CD1c-positive myeloid dendritic cell (primary cell): Measurements from ENCODE around the gene CELF2.
A peak's percentile ranks its signal among the peaks of the same experiment; 100 is the strongest.

Experiments used
- DNase-seq: peaks from one replicate; pipeline ENCODE4 v3.0.0-alpha.2; 2016; ENCODE audit errors: extremely low spot score

The CELF2 gene

GRCh38 chr10:11223081-11223480 lies 205.4 kb downstream of the CELF2 start:
- no peak for DNase-seq

DNA sequence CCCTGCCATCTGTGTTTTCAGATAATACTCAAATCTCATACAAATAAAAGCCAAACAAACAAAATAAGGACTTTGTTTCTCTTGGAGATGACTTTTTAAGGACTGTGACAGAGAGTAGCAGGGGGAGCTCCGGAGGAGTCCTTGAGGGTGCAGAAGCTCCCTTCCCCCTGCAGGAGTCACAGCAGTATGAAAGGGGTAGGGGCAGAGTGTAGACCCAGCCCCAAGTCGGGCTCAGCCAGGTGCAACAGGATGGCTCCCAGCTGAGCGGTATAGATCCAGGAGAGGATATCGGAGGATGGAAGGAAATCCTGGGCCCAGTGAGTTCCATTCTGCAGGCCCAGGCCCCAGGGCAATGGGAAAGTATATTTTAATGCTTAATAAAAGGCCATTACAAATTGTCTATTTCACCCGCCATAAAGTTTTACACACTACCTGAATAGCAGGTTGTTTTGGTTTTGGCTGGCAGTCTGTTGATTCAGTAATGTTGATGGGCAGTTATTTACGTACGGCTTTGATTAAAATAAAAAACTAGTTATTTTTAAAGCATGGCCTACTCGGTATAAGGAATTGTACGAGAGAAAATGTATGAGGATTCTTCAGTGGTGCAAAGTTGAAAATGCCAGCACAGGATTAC lies 206.0 kb downstream of the CELF2 start:
- no peak for DNase-seq

DNA sequence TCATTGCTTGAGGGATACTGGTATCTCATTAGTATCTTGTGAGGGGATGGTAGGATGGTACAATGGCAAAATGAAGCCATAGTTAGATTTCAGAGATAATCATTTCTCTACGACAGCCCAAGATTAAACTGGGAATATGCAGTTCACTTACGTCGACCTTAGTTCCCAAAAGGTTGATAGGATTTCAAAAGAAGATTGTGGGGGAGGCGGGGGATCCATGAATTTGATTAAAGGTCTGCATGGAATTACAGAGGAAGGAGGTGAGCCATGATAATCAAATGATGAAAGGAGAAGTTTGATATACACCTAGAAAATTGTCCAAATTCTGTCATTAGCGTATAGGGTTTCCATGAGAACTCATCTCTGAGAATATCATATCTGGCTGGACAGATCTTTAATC lies 206.6 kb downstream of the CELF2 start:
- DNase-seq, result no peak

DNA sequence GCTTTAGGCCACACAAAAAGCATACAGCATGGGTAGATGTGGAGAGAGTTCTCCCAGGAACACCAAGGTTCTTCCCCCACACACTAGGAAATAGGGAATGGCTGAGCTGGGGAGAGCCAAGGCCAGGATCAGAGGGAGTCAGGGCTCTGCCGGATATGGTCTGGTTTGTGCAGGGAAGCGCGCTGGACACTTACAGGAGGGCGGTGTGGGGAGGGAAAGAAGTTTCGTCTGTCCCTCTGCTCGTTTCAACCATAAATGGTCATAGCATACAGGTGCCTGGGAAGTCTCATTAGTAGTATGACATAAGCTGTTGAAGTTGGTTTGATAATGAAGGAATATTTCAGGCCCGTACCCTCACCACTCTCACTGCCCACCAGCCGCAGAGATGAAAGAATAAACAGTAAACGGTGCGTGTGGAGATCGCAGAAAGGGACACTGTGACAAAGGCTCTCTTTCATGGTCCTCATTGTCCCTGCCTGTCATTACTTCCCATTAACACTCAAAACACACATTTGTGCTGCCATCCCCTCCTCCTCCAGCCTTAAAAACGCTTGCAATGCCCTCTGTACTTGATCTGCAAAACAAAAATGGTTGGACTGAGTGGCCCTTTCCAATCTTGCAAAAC lies 207.2 kb downstream of the CELF2 start:
- DNase-seq, result no peak

DNA sequence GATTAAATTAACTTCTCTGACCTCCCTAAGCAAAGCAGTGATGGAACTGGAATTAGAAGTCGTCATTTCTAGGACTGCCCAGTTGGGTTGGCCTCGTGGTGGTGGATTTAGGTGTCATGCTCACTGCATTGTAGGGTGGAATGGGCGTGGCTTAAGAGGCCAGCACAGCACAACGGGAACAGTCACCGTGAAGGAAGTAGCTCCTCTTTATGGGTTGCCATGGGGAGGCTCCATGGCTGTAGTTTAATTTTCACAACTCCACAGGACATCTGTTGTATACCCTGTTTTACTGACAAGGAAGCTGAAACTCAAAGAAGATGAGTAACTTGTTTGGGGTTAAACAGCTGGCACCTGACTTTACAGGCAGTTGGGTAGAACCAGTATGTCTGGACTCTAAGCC lies 208.3 kb downstream of the CELF2 start:
- peak; percentile 82 for DNase-seq

GRCh38 chr10:11227103-11227502 lies 209.4 kb downstream of the CELF2 start:
- DNase-seq, result peak; percentile 28

- no peak for DNase-seq
Measured at GRCh38 chr10:11229893-11230292, 212.2 kb downstream of the CELF2 start.

DNA sequence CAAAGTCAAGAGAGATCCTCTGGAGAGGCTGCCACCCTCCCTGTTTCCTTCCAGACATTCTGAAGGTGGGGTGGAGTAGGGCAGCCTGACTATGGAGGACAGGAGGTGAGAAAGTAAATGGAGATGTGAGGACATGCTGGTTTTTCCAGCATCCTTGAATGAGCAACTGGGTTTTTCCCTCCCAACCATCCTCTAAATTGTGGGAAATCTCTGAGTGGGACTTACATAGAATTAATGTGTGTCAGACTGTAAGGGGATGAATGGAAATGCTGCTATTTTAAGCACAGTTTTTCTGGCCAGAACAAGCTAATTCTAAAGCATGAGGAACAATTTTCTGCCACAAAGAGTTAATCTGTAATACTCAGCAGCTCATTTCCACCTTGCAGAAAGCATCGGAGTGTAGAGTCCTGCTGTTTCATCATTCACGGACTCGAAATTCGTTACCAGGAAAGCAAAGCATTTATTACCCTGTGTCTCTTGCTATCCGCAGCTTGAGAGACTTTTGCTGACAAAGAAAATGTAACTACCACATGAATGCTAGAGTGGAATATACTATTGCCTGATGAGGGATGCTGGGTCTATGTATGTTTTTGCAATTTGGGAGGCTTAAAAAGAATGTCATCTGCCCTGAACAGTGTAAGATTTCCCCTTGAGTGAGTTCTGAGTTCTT lies 213.0 kb downstream of the CELF2 start:
- DNase-seq, result no peak

DNA sequence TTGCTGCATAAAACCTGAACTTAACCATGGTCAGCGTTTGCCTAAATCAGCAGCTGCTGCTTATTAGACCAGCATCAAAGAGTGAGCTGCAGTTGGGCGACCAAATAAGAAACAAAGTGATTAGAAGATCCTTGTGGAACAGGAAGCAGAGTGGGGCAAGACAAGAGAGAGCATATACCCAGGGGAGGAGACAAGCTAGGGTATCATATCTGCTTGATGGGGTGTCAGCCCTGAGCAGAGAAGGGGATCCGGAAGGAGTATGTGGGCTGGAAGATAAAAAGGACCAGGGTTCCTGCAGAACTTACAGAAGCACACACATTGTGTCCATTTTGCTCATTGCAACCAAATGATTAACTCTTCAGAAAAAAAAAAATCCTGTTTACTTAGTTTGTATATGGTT lies 213.6 kb downstream of the CELF2 start:
- DNase-seq, result no peak

DNA sequence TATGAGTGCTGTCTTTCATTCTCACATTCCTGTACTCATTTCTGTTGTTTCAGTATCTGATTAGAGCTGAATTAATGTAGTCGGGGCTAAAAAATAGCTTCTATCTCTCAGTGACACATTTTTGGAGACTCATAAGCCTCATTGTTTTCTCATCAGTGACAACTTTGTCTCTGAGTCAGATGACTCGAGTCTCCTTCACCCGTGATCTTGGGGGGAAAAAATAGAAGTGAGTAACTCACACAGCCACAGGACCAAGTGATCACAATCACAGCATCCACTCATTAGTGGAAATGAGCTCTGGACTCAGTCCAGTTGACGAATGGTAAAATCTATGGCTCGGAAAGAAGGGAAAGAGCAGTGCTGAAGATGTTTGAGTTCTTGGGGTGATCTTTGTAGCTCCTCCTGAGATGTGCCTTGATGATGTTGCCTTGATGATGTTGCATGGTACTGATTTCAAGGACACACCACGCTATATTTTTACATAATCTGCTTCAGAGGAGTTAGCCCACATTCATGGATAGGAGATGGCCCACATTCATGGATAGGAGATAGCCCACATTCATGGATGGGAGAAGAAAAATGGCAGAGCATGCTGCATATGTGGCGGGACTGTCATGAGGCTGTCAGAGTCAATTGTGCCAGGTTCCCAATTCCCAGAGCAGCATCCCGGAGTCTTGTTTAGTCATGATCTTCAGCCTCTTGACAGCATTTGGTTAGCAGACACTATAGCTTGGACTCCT lies 214.7 kb downstream of the CELF2 start:
- DNase-seq, result no peak

- no peak for DNase-seq
Measured at GRCh38 chr10:11234857-11235531, 217.3 kb downstream of the CELF2 start.

- no peak for DNase-seq
Measured at GRCh38 chr10:11235771-11236170, 218.1 kb downstream of the CELF2 start.

DNA sequence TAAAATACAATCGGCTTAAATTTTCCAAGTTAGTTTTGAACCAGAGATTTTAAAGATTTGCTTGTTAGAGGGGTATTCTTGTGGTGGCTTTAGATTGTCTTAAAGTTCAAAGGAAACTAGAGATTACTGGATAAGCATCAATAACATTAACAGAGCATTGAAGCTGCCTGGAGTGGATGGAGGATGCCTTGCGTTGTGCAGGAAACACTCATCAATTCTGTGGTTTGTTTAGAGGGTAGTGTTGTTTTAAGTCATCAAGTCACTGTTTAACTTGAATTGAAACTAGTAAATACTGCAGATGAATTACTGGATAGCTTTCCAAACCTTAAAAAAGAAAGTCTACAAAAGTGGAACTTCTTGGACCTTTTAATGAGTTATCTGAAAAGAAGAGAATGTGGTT lies 218.6 kb downstream of the CELF2 start:
- no peak for DNase-seq

DNA sequence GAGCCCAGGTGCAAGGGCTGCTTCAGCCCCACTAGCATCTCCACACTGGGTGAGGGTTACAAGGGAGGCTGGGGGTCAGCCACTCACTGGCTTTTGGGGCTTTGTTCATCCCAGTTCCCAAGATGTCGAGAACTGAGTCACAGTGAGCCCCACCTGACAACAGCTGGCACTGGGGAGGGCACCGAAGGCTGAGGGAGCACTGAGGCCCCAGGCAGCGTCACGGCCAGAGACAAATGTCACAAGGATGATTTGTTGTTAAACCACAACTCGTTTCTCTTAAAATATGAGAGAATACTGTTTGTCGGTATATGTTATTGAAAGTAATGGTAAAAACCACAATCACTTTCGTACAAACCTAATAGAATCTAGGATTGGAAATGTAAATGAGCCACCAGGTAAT lies 219.9 kb downstream of the CELF2 start:
- DNase-seq, result no peak

DNA sequence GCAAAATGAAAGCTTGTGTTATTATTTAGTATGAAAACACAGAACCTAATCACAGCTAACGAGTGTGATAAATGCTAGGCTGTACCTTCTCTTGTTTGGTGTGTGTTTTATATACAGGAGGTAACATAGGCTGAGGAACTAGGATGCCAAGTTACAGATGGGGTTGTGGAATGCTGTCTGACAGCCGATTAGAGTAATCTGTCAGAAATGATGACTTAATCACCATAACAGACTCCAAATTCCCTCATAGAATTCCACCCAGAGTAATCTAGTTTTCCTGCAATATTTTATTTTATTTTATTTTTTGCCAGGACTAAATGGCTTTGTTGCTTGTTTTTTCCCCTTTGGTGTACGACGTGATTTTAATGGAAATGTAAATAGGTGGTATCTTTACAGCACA lies 221.2 kb downstream of the CELF2 start:
- DNase-seq, result no peak

DNA sequence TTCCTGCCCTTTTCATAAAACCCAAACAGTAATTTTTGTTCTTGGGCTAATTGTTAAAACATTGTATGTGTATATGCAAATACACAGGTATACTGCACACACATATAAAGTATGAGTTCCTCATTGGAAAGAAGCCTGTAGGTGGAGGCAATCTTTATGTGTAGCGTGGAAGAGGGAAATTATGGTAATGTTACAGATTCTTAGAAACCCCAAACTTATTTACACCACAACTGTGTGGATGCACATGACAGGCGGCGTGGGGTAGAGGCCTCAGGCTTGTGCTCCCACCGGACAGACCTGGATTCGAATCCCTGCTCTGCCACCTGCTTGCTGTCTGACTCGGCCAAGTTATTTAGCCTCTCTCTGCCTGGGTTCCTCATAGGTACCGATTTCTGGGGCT lies 223.0 kb downstream of the CELF2 start:
- peak; percentile 22 for DNase-seq

DNA sequence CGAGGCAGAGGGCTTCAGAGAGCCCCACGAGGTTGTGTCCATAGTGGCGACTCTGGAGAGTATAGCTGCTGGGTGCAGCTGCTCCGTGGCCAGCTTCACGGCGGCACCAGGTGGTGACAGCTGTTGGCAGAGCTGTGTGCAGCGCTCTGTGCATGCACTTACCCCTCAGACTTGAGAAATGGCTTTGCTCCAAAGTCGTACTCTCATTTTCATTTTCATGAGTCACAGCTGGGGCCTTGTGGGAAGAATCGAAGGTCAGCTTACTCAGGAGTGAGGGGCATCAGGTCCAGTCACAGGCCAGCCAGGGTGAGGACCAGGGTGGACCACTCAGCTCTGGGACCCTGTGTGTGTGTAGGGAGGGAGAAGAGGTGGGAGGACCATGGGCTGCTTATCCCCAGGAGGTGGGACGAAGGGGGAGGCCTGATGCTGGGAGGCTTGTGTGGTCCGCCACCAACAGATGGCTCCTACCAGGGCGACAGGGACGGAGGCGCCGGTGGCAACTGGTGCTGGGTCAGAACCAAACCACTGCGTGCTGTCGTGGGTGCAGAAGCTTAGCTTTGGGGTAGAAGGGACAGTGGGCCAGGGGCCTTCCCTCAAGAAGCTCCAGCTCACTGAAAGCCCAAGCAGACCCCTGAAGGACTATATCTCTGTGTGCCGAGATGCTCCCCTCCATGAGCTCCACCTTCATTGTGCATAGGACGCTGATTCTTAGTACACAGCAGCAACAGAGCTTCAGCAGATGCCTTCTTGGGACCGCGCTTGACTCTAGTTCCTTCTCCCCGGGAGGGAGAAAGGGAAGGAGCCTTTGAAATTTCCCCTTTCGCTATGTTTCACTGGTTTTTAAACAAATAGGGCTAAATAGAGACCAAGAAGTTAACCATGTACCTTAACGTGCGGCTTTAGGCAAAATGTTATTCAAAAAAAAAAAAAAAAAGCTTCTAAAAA lies 225.0 kb downstream of the CELF2 start:
- DNase-seq, result peak; percentile 68

DNA sequence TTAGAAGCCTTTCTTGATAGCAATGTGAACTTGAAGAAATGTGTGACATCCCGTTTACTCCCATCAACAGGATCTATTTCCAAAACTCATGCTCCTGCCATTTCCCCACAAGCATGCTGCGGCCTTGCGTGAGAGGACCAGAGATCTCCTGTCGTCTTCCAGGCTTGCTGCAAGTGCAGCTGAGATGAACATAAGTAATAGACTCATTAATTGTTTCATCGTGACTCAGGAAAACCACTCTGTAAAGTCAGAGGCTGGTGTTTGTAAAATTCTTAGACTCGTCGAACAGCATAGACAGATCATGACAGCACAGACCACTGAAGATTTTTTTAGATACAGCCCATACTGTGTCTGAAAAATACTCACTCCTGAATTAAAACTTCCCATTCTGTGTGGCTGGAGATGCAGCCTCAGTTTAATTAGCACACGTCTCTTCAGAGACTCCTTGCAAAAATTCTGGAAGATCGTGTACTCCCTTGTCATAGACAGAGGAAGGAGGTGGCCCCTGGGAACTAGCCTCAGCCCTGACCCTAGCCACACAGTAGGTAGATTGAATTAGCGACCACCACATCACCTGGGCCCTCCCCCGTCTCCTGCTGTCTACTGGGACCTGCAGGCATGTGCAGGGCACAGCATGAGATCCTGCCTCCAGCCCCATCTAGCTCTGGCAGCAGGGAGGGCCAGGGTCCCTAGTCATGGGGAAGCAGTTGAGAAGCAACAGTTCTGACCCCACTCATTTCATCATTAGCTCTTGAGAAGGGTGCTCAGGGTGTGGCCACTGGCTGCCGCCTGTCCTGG lies 226.0 kb downstream of the CELF2 start:
- no peak for DNase-seq

- DNase-seq, result peak; percentile 83
Measured at GRCh38 chr10:11245095-11245479, 227.4 kb downstream of the CELF2 start.

DNA sequence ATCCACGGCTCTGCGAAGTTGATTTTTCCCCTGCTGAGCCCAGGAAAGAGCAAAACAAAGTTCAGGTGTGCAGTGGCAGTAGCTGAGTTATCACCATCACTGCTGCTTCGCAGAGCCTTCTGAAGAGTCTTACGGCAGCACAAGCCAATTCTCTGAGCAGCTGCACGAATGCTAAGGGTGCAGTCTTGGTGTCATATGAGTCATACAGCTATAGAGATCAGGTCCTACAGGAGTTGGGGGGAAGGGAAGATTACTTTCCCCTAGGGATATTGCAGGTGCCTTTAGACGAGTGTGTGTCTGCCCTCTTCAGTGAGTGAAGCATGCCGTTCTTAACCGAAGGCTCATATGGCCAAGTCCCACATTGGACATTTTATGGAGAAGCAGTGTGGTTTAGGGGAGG lies 227.8 kb downstream of the CELF2 start:
- DNase-seq, result peak; percentile 34
